HG03196 (cell line): ENCODE results near the gene MTPN.

Source experiments
- ATAC-seq: cut with Tn5 transposase; IDR thresholded peaks from one replicate; pipeline ENCODE4 v1.9.1; 2021; ENCODE audit not compliant: unreplicated experiment

MTPN gene

GRCh38 chr7:135889823-135890222, 87.3 kb downstream of the MTPN start:
- ATAC-seq, result no peak

- ATAC-seq, result no peak
Measured at GRCh38 chr7:135888740-135889139, 88.4 kb downstream of the MTPN start.

GRCh38 chr7:135886345-135887132, 90.6 kb downstream of the MTPN start:
- ATAC-seq, result no peak

GRCh38 chr7:135884495-135885232, 92.5 kb downstream of the MTPN start:
- ATAC-seq, result no peak

GRCh38 chr7:135879233-135879632, 97.9 kb downstream of the MTPN start:
- no peak for ATAC-seq

GRCh38 chr7:135878284-135878683, 98.9 kb downstream of the MTPN start:
- no peak for ATAC-seq

- ATAC-seq, result no peak
Measured at GRCh38 chr7:135877805-135878204, 99.4 kb downstream of the MTPN start.
